ENCODE measurements around the gene ZNF423.

ZNF423 gene

GRCh38 chr16:49594153-49594552 is 261.8 kb downstream of the ZNF423 start:
- no peak for TF ChIP-seq CTCF (IDR thresholded peaks at IDR 0.05; ENCODE audit: borderline replicate concordance, control extremely low read depth, extremely low read depth, insufficient read depth, missing control alignments)
- DNase-seq (ENCODE audit: low spot score), result no peak
- in situ Hi-C loops (cut with MboI; ENCODE audit: low sequenced_read_pairs, unreplicated experiment), result loop anchor here (25.0 kb wide), 1 partner anchor 182 kb away; no protein-coding TSS in a partner anchor

DNA sequence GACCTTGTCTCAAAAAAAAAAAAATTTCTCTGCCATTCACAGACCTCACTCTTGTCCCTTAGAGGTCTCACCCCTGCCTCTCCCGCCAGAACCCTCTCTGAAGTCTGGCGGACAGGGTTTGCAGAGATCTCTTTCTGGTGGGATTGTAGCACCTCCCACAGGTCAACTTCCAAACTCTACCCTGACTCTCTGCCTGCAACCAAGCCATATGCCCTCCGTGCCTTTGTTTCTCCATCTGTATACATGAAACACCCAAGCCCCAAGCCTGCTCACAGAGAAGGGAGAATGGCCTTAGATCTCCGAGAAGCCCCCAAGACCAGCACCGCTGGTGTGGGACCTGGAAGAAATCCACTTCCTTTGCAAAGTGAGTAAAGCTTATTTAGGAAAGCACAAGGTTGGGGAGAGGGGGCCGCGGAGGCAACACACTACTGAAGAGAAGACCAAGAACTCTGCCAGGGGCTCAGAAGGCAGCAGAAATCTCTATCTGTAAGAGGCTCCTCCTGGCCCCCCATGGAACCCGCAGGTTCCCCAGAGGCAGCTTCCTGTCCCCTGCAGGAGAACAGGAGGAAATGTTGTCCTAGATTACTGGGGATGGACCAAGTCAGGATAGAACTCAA is 262.4 kb downstream of the ZNF423 start:
- DNase-seq (ENCODE audit: low spot score), result no peak
- TF ChIP-seq CTCF (IDR thresholded peaks at IDR 0.05; ENCODE audit: borderline replicate concordance, control extremely low read depth, extremely low read depth, insufficient read depth, missing control alignments), result no peak
- in situ Hi-C loops (cut with MboI; ENCODE audit: low sequenced_read_pairs, unreplicated experiment), result loop anchor here (25.0 kb wide), 1 partner anchor 181 kb away; no protein-coding TSS in a partner anchor

GRCh38 chr16:49592546-49593423 is 263.1 kb downstream of the ZNF423 start:
- peak; percentile 77 for DNase-seq (ENCODE audit: low spot score)
- peak; percentile 68 for TF ChIP-seq CTCF (IDR thresholded peaks at IDR 0.05; ENCODE audit: borderline replicate concordance, control extremely low read depth, extremely low read depth, insufficient read depth, missing control alignments)
- in situ Hi-C loops (cut with MboI; ENCODE audit: low sequenced_read_pairs, unreplicated experiment), result loop anchor here (25.0 kb wide), 1 partner anchor 180 kb away; no protein-coding TSS in a partner anchor

- in situ Hi-C loops (cut with MboI; ENCODE audit: low sequenced_read_pairs, unreplicated experiment), result loop anchor here (25.0 kb wide), 1 partner anchor 178 kb away; no protein-coding TSS in a partner anchor
- TF ChIP-seq CTCF (IDR thresholded peaks at IDR 0.05; ENCODE audit: borderline replicate concordance, control extremely low read depth, extremely low read depth, insufficient read depth, missing control alignments), result no peak
- no peak for DNase-seq (ENCODE audit: low spot score)
Measured at GRCh38 chr16:49590166-49590871, 265.6 kb downstream of the ZNF423 start.

GRCh38 chr16:49589544-49590031 is 266.3 kb downstream of the ZNF423 start:
- in situ Hi-C loops (cut with MboI; ENCODE audit: low sequenced_read_pairs, unreplicated experiment), result loop anchor here (25.0 kb wide), 1 partner anchor 177 kb away; no protein-coding TSS in a partner anchor
- TF ChIP-seq CTCF (IDR thresholded peaks at IDR 0.05; ENCODE audit: borderline replicate concordance, control extremely low read depth, extremely low read depth, insufficient read depth, missing control alignments), result no peak
- no peak for DNase-seq (ENCODE audit: low spot score)
